Spleen (tissue), 11 donors: ENCODE measurements around the gene NRM. TPM values are rescaled to one million over a fixed set of nuclear protein-coding genes. Genes with fewer than 3 reads are reported as not detected.

Experiments used
- DNase-seq: peaks from one replicate; pipeline ENCODE4 v3.0.0-alpha.2; 2020
- H3K27ac ChIP-seq, 8 donors: fragments of 200-600 bp; sonication (generic) in 7 of 8; 1 replicate in 4 of 8; 2 replicates in 4 of 8; pipeline versions ENCODE4 v1.5.0 to v1.8.0; 2016 to 2021; ENCODE audit warnings: inconsistent platforms in 4 of 8, mild to moderate bottlenecking in 4 of 8, moderate library complexity in 1 of 8
- H3K27me3 ChIP-seq, 7 donors: fragments of 200-600 bp; sonication (generic) in 6 of 7; replicated peaks in 1 of 7; 1 replicate in 4 of 7; 2 replicates in 3 of 7; pipeline versions ENCODE4 v1.5.0 to v1.8.0; 2016 to 2021; ENCODE audit warnings: inconsistent platforms in 3 of 7, mild to moderate bottlenecking in 1 of 7
- H3K36me3 ChIP-seq, 6 donors: fragments of 200-600 bp; sonication (generic) in 5 of 6; 1 replicate in 4 of 6; 2 replicates in 2 of 6; pipeline versions ENCODE4 v1.5.0 to v1.8.0; 2016 to 2021; ENCODE audit warnings: inconsistent platforms in 2 of 6
- H3K4me1 ChIP-seq, 6 donors: fragments of 200-600 bp; sonication (generic) in 5 of 6; 1 replicate in 3 of 6; 2 replicates in 3 of 6; pipeline versions ENCODE4 v1.5.0 to v1.8.0; 2016 to 2021; ENCODE audit warnings: inconsistent platforms in 3 of 6
- H3K4me3 ChIP-seq, 8 donors: fragments of 200-600 bp; sonication (generic) in 7 of 8; 1 replicate in 4 of 8; 2 replicates in 4 of 8; pipeline versions ENCODE4 v1.5.0 to v1.8.0; 2016 to 2021; ENCODE audit warnings: inconsistent platforms in 4 of 8, mild to moderate bottlenecking in 4 of 8, moderate library complexity in 2 of 8
- H3K9me3 ChIP-seq, 8 donors: fragments of 200-600 bp; sonication (generic) in 7 of 8; 1 replicate in 4 of 8; 2 replicates in 4 of 8; pipeline versions ENCODE4 v1.5.0 to v1.8.0; 2016 to 2021; ENCODE audit warnings: inconsistent platforms in 4 of 8
- POLR2A ChIP-seq, 3 donors: fragments of 450-650 bp; IDR thresholded peaks; one replicate each; pipeline ENCODE4 v1.5.1; 2017; ENCODE audit warnings: antibody characterized with exemption in 3 of 3, mild to moderate bottlenecking in 1 of 3
- POLR2AphosphoS5 ChIP-seq, 3 donors: sonication (generic); formaldehyde crosslinking; IDR thresholded peaks; one replicate each; pipeline ENCODE4 v1.5.1; 2017; ENCODE audit warnings: antibody characterized with exemption in 3 of 3
- WGBS, 5 donors: extraction: QIAGEN DNeasy Blood & Tissue Kit in 3 of 5; methylation state at CpG; one replicate each; pipeline versions ENCODE4 v1.1.5 to v1.1.7; 2013 to 2018; 5-methylcytosine and 5-hydroxymethylcytosine counted together
- intact Hi-C: fragments of 100-400 bp; cut with DNase I; formaldehyde crosslinking; loops from one replicate; pipeline ENCODE4 v1.15.0; 2023; ENCODE audit warnings: low total_unique reads
- polyA plus RNA-seq, 3 donors: library from polyadenylated mRNA; stranded (reverse); fragments of 200-250 nt; gene quantifications; one replicate each; pipeline ENCODE4 v1.2.1, GENCODE V29; 2013
- small RNA-seq, 4 donors: library from RNA; depleted of rRNA; stranded (forward); fragments of <200 nt; gene quantifications; one replicate each; pipeline ENCODE3, GENCODE V24; 2016
- total RNA-seq, 7 donors: library from RNA; depleted of rRNA in 3 of 7; stranded (reverse); fragments of >200 nt in 3 of 7; fragmentation: NEBNext Ultra II Directional in 4 of 7; extraction: Animal tissue kit (Norgen Biotek cat#: 25700) in 4 of 7; gene quantifications; one replicate each; pipeline versions ENCODE4 v1.1.0 to v1.2.1, GENCODE V29; 2016 to 2021
- TF ChIP-seq, protein P1 (sequence below), 11 experiments: fragments of 200-600 bp in 7 of 11; fragments of 450-650 bp in 4 of 11; sonication (generic) in 4 of 11; IDR thresholded peaks in 8 of 11; conservative IDR thresholded peaks in 3 of 11; 1 replicate in 7 of 11; 2 replicates in 4 of 11; pipeline versions ENCODE4 v1.4.0 to v1.8.0; 2016 to 2021; ENCODE audit warnings: antibody characterized with exemption in 11 of 11, inconsistent platforms in 4 of 11, mild to moderate bottlenecking in 1 of 11
- donor health status: healthy with polysubstance abuse.
- donor health status: DM: no; HTN: no; CAD: no; lungs with moderate emphysema.
- donor health status: DM: no; HTN: no; CAD: no.
- donor health status: Bipolar disorder and iron deficiency.
- donor health status: healthy.
- donor health status: DM: no; HTN: no; CAD: no.
- donor health status: DM: yes; HTN: yes; CAD: no.

NRM gene
- total and polyA plus RNA-seq, 10 donors, result 9.8 to 19.6 (median 12.2) TPM

GRCh38 chr6:30641048-30641447 is 49.7 kb downstream of the NRM start:
- Histone ChIP-seq H3K4me1 (peaks cover 0 to 27% (median 4%) of the 10 kb centered on the region in 6 donors), H3K27me3 (no peaks in the 10 kb centered on the region), H3K27ac (no peak overlapping the region), H3K9me3 (no peaks in the 10 kb centered on the region), H3K36me3 (peaks cover 0 to 69% (median 8%) of the 10 kb centered on the region in 6 donors), H3K4me3 (no peak overlapping the region)
- intact Hi-C loops, result no loop called here
- 28 to 56% (median 47%) methylated on average over 1 of the region's 1 CpG for WGBS, 5 donors
- TF ChIP-seq POLR2A (IDR thresholded peaks at IDR 0.05), result no peak
- no peak for TF ChIP-seq POLR2AphosphoS5 (IDR thresholded peaks at IDR 0.05)
- TF ChIP-seq, protein P1, sequence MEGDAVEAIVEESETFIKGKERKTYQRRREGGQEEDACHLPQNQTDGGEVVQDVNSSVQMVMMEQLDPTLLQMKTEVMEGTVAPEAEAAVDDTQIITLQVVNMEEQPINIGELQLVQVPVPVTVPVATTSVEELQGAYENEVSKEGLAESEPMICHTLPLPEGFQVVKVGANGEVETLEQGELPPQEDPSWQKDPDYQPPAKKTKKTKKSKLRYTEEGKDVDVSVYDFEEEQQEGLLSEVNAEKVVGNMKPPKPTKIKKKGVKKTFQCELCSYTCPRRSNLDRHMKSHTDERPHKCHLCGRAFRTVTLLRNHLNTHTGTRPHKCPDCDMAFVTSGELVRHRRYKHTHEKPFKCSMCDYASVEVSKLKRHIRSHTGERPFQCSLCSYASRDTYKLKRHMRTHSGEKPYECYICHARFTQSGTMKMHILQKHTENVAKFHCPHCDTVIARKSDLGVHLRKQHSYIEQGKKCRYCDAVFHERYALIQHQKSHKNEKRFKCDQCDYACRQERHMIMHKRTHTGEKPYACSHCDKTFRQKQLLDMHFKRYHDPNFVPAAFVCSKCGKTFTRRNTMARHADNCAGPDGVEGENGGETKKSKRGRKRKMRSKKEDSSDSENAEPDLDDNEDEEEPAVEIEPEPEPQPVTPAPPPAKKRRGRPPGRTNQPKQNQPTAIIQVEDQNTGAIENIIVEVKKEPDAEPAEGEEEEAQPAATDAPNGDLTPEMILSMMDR (IDR thresholded peaks at IDR 0.05 in 8 of 11, conservative IDR thresholded peaks at IDR 0.05 in 3 of 11), result no peak
- no peak for DNase-seq

GRCh38 chr6:30640481-30640880 is 50.3 kb downstream of the NRM start:
- Histone ChIP-seq H3K4me1 (peaks cover 0 to 21% (median under 1%) of the 10 kb centered on the region in 6 donors), H3K27ac (no peak overlapping the region), H3K27me3 (no peaks in the 10 kb centered on the region), H3K9me3 (no peaks in the 10 kb centered on the region), H3K4me3 (no peak overlapping the region), H3K36me3 (peaks cover 0 to 66% (median 8%) of the 10 kb centered on the region in 6 donors)
- 61 to 74% (median 63%) methylated on average over 10 of the region's 10 CpGs for WGBS, 5 donors
- TF ChIP-seq POLR2A (IDR thresholded peaks at IDR 0.05) (no peak), POLR2AphosphoS5 (IDR thresholded peaks at IDR 0.05) (no peak)
- TF ChIP-seq, protein P1 (IDR thresholded peaks at IDR 0.05 in 8 of 11, conservative IDR thresholded peaks at IDR 0.05 in 3 of 11), result no peak
- intact Hi-C loops, result no loop called here
- DNase-seq, result no peak

Small RNAs within 50 kb of the gene (small RNA-seq; reads per million reads assigned to genes)
- 0 reads per million in 4 donors for gene RF00019

Other genes with a start within 250 kb of the NRM start
- 1,000 to 10,000 TPM; 1,072 to 2,111 (median 1,510) TPM for gene HLA-E, start 201.5 kb downstream of the NRM start, total RNA-seq
- 100 to 1,000 TPM; 514 to 675 (median 646) TPM for gene HLA-E, start 201.5 kb downstream of the NRM start, polyA plus RNA-seq
- 10 to 100 TPM; 28.0 to 84.6 (median 56.7) TPM for gene GNL1, start 134.5 kb downstream of the NRM start, total RNA-seq
- 10 to 100 TPM; 40.3 to 55.6 (median 45.6) TPM for gene GNL1, start 134.5 kb downstream of the NRM start, polyA plus RNA-seq
- 10 to 100 TPM in 6 of 7 donors, 1 to 10 TPM in 1; 8.1 to 19.6 (median 12.9) TPM for gene PRR3, start 133.7 kb downstream of the NRM start, total RNA-seq
- 10 to 100 TPM; 11.5 to 15.6 (median 12.9) TPM for gene PRR3, start 133.7 kb downstream of the NRM start, polyA plus RNA-seq
- gene ABCF1, start 119.5 kb downstream of the NRM start, total RNA-seq, result 10 to 100 TPM; 30.7 to 53.5 (median 34.5) TPM
- 10 to 100 TPM; 12.8 to 27.7 (median 14.5) TPM for gene ABCF1, start 119.5 kb downstream of the NRM start, polyA plus RNA-seq
- 10 to 100 TPM; 53.5 to 86.2 (median 75.9) TPM for gene PPP1R10, start 73.7 kb downstream of the NRM start, total RNA-seq
- 10 to 100 TPM; 13.5 to 24.6 (median 13.6) TPM for gene PPP1R10, start 73.7 kb downstream of the NRM start, polyA plus RNA-seq
- 10 to 100 TPM; 41.2 to 63.4 (median 45.3) TPM for gene MRPS18B, start 73.1 kb downstream of the NRM start, total RNA-seq
- gene MRPS18B, start 73.1 kb downstream of the NRM start, polyA plus RNA-seq, result 10 to 100 TPM; 48.8 to 74.0 (median 73.0) TPM
- 1 to 10 TPM; 2.4 to 9.7 (median 8.7) TPM for gene ATAT1, start 64.1 kb downstream of the NRM start, total RNA-seq
- gene ATAT1, start 64.1 kb downstream of the NRM start, polyA plus RNA-seq, result 1 to 10 TPM; 3.6 to 4.9 (median 4.3) TPM
- gene C6orf136, start 43.9 kb downstream of the NRM start, total RNA-seq, result 10 to 100 TPM; 15.4 to 24.2 (median 17.8) TPM
- gene C6orf136, start 43.9 kb downstream of the NRM start, polyA plus RNA-seq, result 10 to 100 TPM; 12.1 to 28.0 (median 22.1) TPM
- 10 to 100 TPM; 30.0 to 39.6 (median 35.4) TPM for gene DHX16, start 18.0 kb downstream of the NRM start, total RNA-seq
- gene DHX16, start 18.0 kb downstream of the NRM start, polyA plus RNA-seq, result 10 to 100 TPM; 21.7 to 39.7 (median 33.8) TPM
- 100 to 1,000 TPM; 128 to 187 (median 150) TPM for gene PPP1R18, start 4.3 kb downstream of the NRM start, total RNA-seq
- 100 to 1,000 TPM; 153 to 188 (median 186) TPM for gene PPP1R18, start 4.3 kb downstream of the NRM start, polyA plus RNA-seq
- gene MDC1, start 26.3 kb upstream of the NRM start, total RNA-seq, result 10 to 100 TPM; 20.8 to 47.7 (median 39.0) TPM
- 10 to 100 TPM in 2 of 3 donors, 1 to 10 TPM in 1; 7.8 to 18.2 (median 16.5) TPM for gene MDC1, start 26.3 kb upstream of the NRM start, polyA plus RNA-seq
- gene TUBB, start 29.4 kb upstream of the NRM start, total RNA-seq, result 100 to 1,000 TPM; 189 to 344 (median 272) TPM
- 100 to 1,000 TPM; 109 to 203 (median 182) TPM for gene TUBB, start 29.4 kb upstream of the NRM start, polyA plus RNA-seq
- gene FLOT1, start 51.7 kb upstream of the NRM start, total RNA-seq, result 100 to 1,000 TPM; 125 to 205 (median 170) TPM
- 100 to 1,000 TPM; 116 to 178 (median 116) TPM for gene FLOT1, start 51.7 kb upstream of the NRM start, polyA plus RNA-seq
- 10 to 100 TPM; 29.8 to 62.2 (median 41.7) TPM for gene IER3, start 53.6 kb upstream of the NRM start, total RNA-seq
- 10 to 100 TPM; 19.8 to 29.4 (median 25.7) TPM for gene IER3, start 53.6 kb upstream of the NRM start, polyA plus RNA-seq
- 10 to 100 TPM; 13.0 to 37.1 (median 23.8) TPM for gene DDR1, start 193.5 kb upstream of the NRM start, total RNA-seq
- gene DDR1, start 193.5 kb upstream of the NRM start, polyA plus RNA-seq, result 10 to 100 TPM in 1 of 3 donors, 1 to 10 TPM in 2; 5.0 to 10.1 (median 8.0) TPM
- 10 to 100 TPM; 20.6 to 49.7 (median 28.3) TPM for gene GTF2H4, start 217.2 kb upstream of the NRM start, total RNA-seq
- gene GTF2H4, start 217.2 kb upstream of the NRM start, polyA plus RNA-seq, result 10 to 100 TPM; 21.9 to 40.0 (median 33.8) TPM
- gene VARS2, start 223.3 kb upstream of the NRM start, total RNA-seq, result 10 to 100 TPM; 16.4 to 30.7 (median 28.1) TPM
- gene VARS2, start 223.3 kb upstream of the NRM start, polyA plus RNA-seq, result 10 to 100 TPM; 15.5 to 38.2 (median 36.3) TPM
- gene SFTA2, start 241.2 kb upstream of the NRM start, total RNA-seq, result under 1 TPM in 1 of 7 donors, not detected in 6; 0.47 TPM
- 1 to 10 TPM in 1 of 3 donors, under 1 TPM in 1, not detected in 1; 0.08 to 2.6 TPM for gene SFTA2, start 241.2 kb upstream of the NRM start, polyA plus RNA-seq
- not detected for gene MUCL3, start 250.0 kb upstream of the NRM start, total RNA-seq
- under 1 TPM in 1 of 3 donors, not detected in 2; 0.03 TPM for gene MUCL3, start 250.0 kb upstream of the NRM start, polyA plus RNA-seq